Stimulated activated CD8-positive, alpha-beta memory T cell treated with anti-CD3 and anti-CD28 coated beads, Interleukin-7, amount 100 ng/mL, for 24 hours (primary cell): ENCODE data around the gene CRTAC1.

ENCODE experiments used
- DNase-seq: peaks from one replicate; pipeline ENCODE4 v3.0.0-alpha.2; 2020; ENCODE audit warnings: low read depth

CRTAC1 gene

DNA sequence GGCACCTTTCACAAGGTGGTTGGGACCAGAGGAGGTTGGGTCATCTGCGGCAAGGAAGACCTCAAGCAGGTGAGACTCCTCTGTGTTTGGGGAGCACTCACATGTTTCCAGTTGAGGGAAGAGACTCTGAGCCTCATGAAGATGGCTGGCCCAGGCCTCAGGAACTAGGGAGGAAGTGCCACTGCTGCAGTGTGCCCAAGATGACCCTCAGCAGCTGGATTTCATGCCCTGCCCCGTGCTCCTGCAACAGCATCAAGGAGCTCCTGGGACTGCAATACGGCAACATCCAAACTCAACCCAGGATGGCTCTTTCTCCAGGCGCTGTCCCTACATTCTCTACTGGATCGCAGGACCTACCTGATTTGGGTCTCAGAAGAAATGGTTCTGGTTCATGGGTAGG is 106.9 kb downstream of the CRTAC1 start:
- DNase-seq, result no peak

DNA sequence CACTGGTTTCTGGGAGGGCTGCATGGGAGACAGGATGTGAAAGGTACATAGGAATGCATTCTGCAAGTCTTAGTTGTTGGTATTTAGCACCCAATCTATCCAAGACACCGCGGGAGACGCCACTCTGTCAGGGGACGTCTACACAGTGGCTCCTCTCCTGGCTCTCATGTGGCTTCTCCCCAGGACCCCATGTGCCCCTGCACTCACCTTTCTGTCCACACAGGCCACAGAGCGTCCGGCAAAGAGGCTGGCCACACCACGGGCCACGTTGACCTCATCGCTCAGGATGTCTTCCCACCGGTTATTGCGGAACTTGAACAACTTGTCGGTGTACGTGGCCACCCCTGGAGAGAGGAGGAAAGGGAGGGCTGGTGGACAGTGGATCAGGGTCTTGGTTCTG is 107.4 kb downstream of the CRTAC1 start:
- DNase-seq, result no peak

DNA sequence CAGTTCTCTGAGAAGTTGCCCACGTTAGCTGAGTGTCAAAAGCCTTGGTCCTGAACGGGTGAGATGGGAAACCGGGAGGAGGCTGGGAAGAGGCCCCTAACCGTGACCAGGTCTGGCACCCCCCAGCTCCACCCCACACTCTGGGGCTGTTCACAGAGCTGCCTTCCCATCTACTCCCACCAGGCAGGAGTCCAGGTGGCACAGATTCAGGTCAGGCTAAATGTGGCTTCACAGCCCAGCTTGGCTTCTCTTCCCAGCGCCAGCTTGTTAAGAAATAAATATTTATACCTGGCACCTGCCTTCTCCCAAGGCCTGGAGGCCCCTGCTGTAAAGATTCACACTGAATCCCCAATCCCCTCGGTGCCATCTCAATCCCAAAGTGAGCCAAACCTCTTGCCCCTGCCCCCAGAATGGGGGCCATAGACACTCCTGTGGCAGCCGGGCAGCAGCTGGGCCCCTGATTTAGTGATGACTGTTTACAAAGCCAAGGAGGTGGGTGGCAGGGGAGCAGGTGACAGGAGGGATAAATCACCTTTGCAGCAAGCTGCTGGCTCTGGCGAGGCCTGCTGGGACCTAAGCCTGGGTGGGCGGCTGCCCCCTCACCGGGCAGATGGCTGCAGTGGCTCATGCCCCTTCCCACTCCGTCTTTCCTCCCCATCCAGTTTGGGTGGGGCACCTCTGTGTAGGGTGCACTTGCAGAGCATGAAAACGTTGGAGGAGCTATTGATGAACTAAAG is 108.2 kb downstream of the CRTAC1 start:
- no peak for DNase-seq

DNA sequence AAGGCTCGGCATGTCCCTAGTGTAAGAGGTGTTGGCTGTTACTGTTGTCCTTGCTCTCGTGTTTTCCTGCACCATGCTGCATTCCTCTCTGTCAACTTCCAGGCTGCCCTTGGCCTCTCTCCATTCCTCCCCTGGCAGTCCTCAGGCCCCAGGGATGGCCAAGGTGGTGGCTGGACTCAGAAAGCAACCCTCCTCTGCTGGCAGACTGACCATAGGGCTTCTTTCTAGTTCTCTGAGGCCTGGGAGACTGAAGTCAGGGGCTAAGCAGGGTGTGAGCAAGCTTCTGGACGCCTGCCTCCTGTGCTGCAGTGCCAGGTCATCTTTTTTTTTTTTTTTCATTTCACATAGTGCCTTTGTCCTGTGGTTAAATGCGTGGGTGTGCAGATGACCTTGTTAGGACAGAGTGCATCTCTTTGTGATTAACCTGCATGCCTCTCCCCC is 108.8 kb downstream of the CRTAC1 start:
- no peak for DNase-seq

- no peak for DNase-seq
Measured at GRCh38 chr10:97920865-97921264, 109.6 kb downstream of the CRTAC1 start.

GRCh38 chr10:97919012-97919411 is 111.4 kb downstream of the CRTAC1 start:
- DNase-seq, result no peak

GRCh38 chr10:97916586-97916985 is 113.8 kb downstream of the CRTAC1 start:
- DNase-seq, result no peak

GRCh38 chr10:97915346-97916131 is 114.9 kb downstream of the CRTAC1 start:
- DNase-seq, result no peak

GRCh38 chr10:97914837-97915211 is 115.6 kb downstream of the CRTAC1 start:
- peak; percentile 62 for DNase-seq

GRCh38 chr10:97914171-97914836 is 116.1 kb downstream of the CRTAC1 start:
- DNase-seq, result no peak

DNA sequence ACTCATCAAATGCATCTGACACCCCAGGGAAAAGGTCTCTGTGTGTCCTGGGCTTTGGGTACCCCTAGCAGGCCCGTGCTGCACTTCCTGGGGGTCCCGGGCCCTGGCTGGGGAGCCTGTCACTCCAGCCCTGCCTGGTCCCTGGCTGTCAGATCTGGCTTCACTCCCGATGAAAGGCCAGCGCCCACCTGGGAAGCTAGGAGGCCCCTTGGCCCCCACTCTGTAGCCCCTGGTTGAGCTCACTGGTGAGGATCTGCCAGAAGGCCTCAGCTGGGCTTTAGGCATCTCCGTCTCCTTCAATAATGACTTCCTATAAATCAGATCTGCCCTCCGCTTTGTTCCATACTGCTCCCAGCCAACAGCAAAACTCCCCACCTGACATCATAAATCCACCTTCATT is 116.8 kb downstream of the CRTAC1 start:
- no peak for DNase-seq

GRCh38 chr10:97913193-97913592 is 117.2 kb downstream of the CRTAC1 start:
- no peak for DNase-seq

GRCh38 chr10:97911217-97911616 is 119.2 kb downstream of the CRTAC1 start:
- no peak for DNase-seq

DNA sequence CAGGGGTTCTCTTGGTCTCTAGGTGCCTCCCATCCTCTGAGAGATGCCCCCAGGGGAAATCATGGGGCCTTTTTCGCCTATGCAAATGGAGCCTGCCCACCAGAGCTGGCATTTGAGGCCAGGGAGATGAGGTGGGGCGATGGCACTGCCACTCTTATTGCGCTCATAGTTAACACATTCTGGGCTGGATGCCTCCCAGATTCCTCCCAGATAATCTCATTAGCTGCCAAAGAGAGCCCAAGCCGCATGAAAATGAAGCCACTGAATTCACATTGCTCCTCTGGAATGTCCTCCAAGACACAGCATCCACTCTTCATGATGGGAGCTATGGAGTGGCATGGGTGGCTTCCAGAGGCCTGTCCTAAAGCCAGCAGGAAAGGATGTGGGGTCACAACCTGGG is 119.8 kb downstream of the CRTAC1 start:
- DNase-seq, result no peak

GRCh38 chr10:97907830-97908229 is 122.6 kb downstream of the CRTAC1 start:
- no peak for DNase-seq

DNA sequence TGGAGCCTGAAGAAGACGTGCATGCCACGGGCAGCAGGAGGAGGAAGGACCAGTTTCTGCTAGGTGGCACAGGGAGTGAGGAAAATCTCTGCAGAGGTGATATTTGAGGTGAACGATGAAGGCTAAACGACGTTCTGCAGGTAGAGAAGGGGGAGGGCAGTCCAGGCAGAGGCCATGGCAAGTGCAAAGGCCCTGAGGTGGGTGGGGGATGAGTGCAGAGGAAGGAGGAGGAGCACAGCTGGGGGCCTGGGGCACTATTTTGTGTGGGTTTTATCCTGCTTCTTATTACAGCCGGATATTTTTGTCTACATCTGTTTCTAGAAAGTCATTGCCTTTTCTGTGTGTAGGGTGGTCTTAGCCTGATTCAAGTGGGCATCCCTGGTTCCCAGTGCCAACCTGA is 123.2 kb downstream of the CRTAC1 start:
- DNase-seq, result no peak

GRCh38 chr10:97905276-97905675 is 125.1 kb downstream of the CRTAC1 start:
- no peak for DNase-seq

GRCh38 chr10:97904576-97904975 is 125.8 kb downstream of the CRTAC1 start:
- no peak for DNase-seq

DNA sequence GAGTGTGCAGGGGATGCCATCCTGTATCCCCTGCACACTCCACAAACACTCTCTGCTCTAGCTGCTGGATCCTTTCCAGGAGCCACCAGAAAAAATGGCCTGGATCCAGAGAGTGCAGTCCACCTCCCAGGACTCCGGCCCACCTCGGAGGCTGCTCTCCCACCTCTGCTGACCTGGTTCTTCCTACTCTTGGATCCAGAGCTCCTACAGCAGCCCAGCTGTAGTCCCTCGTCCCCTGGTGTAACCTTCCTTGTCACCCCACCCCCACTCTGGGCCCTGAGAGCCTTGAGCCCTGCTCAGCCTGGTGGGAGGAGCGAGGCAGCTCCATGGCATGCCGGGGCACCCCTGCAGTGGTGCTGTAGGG is 126.4 kb downstream of the CRTAC1 start:
- no peak for DNase-seq

GRCh38 chr10:97903128-97904017 is 127.0 kb downstream of the CRTAC1 start:
- DNase-seq, result no peak

- no peak for DNase-seq
Measured at GRCh38 chr10:97901381-97901780, 129.0 kb downstream of the CRTAC1 start.

DNA sequence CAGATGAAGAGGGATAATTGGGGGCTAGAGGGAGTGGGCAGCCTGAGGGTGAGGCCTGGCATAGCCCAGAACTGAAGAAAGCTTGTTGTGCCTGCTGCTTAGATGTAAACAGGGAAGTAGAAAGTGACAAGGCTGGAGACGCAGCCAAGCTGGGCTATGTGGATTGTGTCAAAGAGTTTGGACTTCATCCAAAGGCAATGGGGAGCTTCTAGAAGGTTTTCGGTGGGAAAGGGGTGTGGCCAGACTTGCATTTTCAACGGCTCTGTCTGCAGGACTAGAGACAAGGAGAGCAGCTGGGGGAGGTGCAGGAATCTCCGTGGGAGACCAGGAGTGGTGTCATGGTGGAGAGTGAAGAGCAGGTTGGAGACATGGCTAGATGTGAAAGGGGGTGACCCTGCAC is 132.0 kb downstream of the CRTAC1 start:
- DNase-seq, result no peak
